ES-I3 (cell line): ENCODE measurements around the gene ATPAF2.
"Not testable (repeated sequence)": the region's sequence is repeated elsewhere in the genome, so short reads cannot be mapped to it uniquely, and the experiment has no call there.

Experiments used
- H3K36me3 ChIP-seq: 2 replicates; pipeline ENCODE4 v1.6.1; 2013; ENCODE audit warnings: mild to moderate bottlenecking, low read length, control low read depth, moderate library complexity; ENCODE audit not compliant: insufficient read depth
- H3K4me1 ChIP-seq: 2 replicates; pipeline ENCODE4 v1.6.1; 2013; ENCODE audit warnings: mild to moderate bottlenecking, control low read depth, low read length; ENCODE audit not compliant: insufficient read depth
- H3K9ac ChIP-seq: 2 replicates; pipeline ENCODE4 v1.6.1; 2013; ENCODE audit warnings: low read depth, mild to moderate bottlenecking, low read length, moderate library complexity
- H3K9me3 ChIP-seq: 2 replicates; pipeline ENCODE4 v1.6.1; 2013; ENCODE audit warnings: mild to moderate bottlenecking, low read length, moderate library complexity; ENCODE audit not compliant: control insufficient read depth, insufficient read depth

The ATPAF2 gene

GRCh38 chr17:18009609-18010420 is 29.2 kb downstream of the ATPAF2 start:
- no peaks in the 10 kb centered on the region for H3K9me3 ChIP-seq
- H3K9ac ChIP-seq: no peak overlapping the region
- H3K36me3 ChIP-seq: no peaks in the 10 kb centered on the region
- no peaks in the 10 kb centered on the region for H3K4me1 ChIP-seq

- Histone ChIP-seq H3K9me3 (no peaks in the 10 kb centered on the region), H3K9ac (no peak overlapping the region), H3K4me1 (no peaks in the 10 kb centered on the region), H3K36me3 (no peaks in the 10 kb centered on the region)
Observed at GRCh38 chr17:18008496-18009268, 30.3 kb downstream of the ATPAF2 start.

- Histone ChIP-seq H3K36me3 (no peaks in the 10 kb centered on the region), H3K9ac (no peak overlapping the region), H3K4me1 (no peaks in the 10 kb centered on the region), H3K9me3 (no peaks in the 10 kb centered on the region)
Observed at GRCh38 chr17:18006495-18007239, 32.3 kb downstream of the ATPAF2 start.

GRCh38 chr17:18005496-18005895 is 33.5 kb downstream of the ATPAF2 start:
- H3K36me3 ChIP-seq: no peaks in the 10 kb centered on the region
- no peak overlapping the region for H3K9ac ChIP-seq
- no peaks in the 10 kb centered on the region for H3K9me3 ChIP-seq
- no peaks in the 10 kb centered on the region for H3K4me1 ChIP-seq

GRCh38 chr17:18004884-18005305 is 34.1 kb downstream of the ATPAF2 start:
- no peaks in the 10 kb centered on the region for H3K4me1 ChIP-seq
- no peaks in the 10 kb centered on the region for H3K9me3 ChIP-seq
- H3K36me3 ChIP-seq: no peaks in the 10 kb centered on the region

GRCh38 chr17:18004345-18004744 is 34.6 kb downstream of the ATPAF2 start:
- Histone ChIP-seq H3K9ac (no peak overlapping the region), H3K9me3 (no peaks in the 10 kb centered on the region), H3K36me3 (no peaks in the 10 kb centered on the region), H3K4me1 (no peaks in the 10 kb centered on the region)

More at GRCh38 chr17:18004884-18005305, 34.1 kb downstream of the ATPAF2 start:
- H3K9ac ChIP-seq: no peak overlapping the region

- H3K9ac ChIP-seq: no peak overlapping the region
Observed at GRCh38 chr17:18002171-18002570, 36.8 kb downstream of the ATPAF2 start.

GRCh38 chr17:18000030-18000408 is 38.9 kb downstream of the ATPAF2 start:
- Histone ChIP-seq H3K9me3 (no peaks in the 10 kb centered on the region), H3K4me1 (no peaks in the 10 kb centered on the region), H3K36me3 (no peaks in the 10 kb centered on the region), H3K9ac (no peak overlapping the region)

More at GRCh38 chr17:18002171-18002570, 36.8 kb downstream of the ATPAF2 start:
- Histone ChIP-seq H3K4me1 (no peaks in the 10 kb centered on the region), H3K36me3 (no peaks in the 10 kb centered on the region), H3K9me3 (no peaks in the 10 kb centered on the region)

GRCh38 chr17:17999364-18000029 is 39.5 kb downstream of the ATPAF2 start:
- Histone ChIP-seq H3K4me1 (0 out of 2 replicates have a peak, but pooled peaks cover 4% of the 10 kb centered on the region), H3K36me3 (no peaks in the 10 kb centered on the region), H3K9ac (no peak overlapping the region), H3K9me3 (no peaks in the 10 kb centered on the region)

- Histone ChIP-seq H3K9me3 (no peaks in the 10 kb centered on the region), H3K9ac (no peak overlapping the region), H3K4me1 (0 out of 2 replicates have a peak, but pooled peaks cover 5% of the 10 kb centered on the region), H3K36me3 (no peaks in the 10 kb centered on the region)
Observed at GRCh38 chr17:17998934-17999333, 40.0 kb downstream of the ATPAF2 start.

GRCh38 chr17:17995887-17996286 is 43.1 kb downstream of the ATPAF2 start:
- not testable (repeated sequence) for H3K36me3 ChIP-seq, H3K9me3 ChIP-seq, H3K9ac ChIP-seq, H3K4me1 ChIP-seq

GRCh38 chr17:17994271-17995069 is 44.5 kb downstream of the ATPAF2 start:
- Histone ChIP-seq H3K9ac (no peak overlapping the region), H3K4me1 (0 out of 2 replicates have a peak, but pooled peaks cover 5% of the 10 kb centered on the region), H3K9me3 (no peaks in the 10 kb centered on the region), H3K36me3 (no peaks in the 10 kb centered on the region)

- Histone ChIP-seq H3K9me3 (no peaks in the 10 kb centered on the region), H3K36me3 (no peaks in the 10 kb centered on the region), H3K4me1 (0 out of 2 replicates have a peak, but pooled peaks cover 5% of the 10 kb centered on the region), H3K9ac (no peak overlapping the region)
Observed at GRCh38 chr17:17993852-17994251, 45.1 kb downstream of the ATPAF2 start.
